Right lung (tissue), 5 donors: ENCODE results near the gene ACD. TPM values are rescaled to one million over a fixed set of nuclear protein-coding genes. Genes with fewer than 3 reads are reported as not detected.

Source experiments
- DNase-seq, 2 donors: peaks; one replicate each; pipeline ENCODE4 v3.0.0-alpha.2; 2013
- polyA plus RNA-seq, 5 donors: library from polyadenylated mRNA; unstranded; fragments of 120-200 nt; gene quantifications; one replicate each; pipeline versions ENCODE4 v1.2.1 to v1.2.3, GENCODE V29; 2013; ENCODE audit warnings: inconsistent platforms in 1 of 5, low replicate concordance in 1 of 5; ENCODE audit not compliant: insufficient read length in 5 of 5, insufficient read depth in 1 of 5

ACD gene
- polyA plus RNA-seq, 5 donors: 19.0 to 30.4 (median 23.0) TPM

DNA sequence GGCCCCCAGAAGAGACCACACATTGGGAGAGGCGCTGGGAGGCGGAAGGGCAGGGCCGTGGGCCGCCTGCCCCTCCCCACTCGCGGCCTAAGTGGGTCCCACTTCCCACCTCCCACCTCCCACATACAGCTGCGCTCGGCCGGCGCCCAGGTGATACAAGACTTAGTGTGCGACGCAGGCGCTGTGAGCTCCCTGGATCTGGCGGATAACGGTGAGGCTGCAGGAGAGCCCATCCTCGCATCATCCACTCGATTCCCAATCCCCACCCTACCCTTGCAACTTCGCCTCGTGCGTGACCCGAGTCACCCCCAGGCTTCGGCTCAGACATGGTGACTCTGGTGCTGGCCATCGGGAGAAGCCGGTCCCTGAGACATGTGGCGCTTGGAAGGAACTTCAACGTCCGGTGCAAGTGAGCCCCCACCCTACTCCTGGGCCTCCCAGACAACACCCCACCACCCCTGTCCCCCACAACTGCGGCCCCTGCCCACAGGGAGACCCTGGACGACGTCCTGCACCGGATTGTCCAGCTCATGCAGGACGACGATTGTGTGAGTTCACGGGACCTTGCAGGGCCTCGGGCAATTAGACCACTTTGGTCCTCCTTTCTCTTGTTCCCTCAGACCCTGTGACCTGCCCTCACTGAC lies 11.2 kb downstream of the ACD start:
- DNase-seq: no peak

- no peak for DNase-seq
Observed at GRCh38 chr16:67648088-67648763, 11.8 kb downstream of the ACD start.

DNA sequence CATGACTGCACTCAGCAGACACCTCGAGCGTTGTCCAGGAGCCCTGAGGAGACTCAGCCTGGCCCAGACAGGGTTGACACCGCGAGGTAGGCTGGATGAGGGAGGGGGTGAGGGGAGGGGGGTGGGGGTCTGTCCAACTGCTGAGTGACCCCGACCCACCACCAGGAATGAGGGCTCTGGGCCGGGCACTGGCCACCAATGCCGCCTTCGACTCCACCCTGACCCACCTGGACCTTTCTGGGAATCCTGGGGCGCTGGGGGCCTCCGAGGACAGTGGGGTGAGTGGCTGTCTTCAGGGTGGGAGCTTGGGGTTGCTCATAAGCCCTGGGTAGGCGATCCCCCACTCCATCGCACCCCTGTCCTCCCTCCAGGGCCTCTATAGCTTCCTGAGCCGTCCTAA lies 12.4 kb downstream of the ACD start:
- DNase-seq: no peak

DNA sequence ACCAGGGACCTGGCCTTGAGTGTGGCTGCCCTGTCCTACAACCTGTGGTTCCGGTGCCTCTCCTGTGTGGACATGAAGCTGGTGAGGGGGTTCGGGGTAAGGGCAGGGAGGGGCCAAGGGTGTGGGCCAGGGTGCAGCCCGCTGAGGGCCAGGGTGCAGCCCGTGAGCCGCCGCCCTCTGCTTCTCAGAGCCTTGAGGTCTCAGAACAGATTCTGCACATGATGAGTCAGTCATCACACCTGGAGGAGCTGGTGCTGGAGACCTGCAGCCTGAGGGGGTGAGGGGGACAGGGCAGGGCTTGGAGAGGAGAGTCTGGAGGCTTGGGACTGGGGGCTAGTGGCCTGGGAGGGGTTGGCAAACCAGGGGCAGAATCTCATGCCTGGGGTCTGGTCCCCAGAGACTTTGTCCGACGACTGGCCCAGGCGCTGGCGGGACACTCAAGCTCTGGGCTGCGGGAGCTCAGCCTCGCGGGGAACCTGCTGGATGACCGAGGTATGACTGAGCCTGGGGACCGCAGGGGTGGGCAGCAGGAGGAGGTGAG lies 12.9 kb downstream of the ACD start:
- no peak for DNase-seq

DNA sequence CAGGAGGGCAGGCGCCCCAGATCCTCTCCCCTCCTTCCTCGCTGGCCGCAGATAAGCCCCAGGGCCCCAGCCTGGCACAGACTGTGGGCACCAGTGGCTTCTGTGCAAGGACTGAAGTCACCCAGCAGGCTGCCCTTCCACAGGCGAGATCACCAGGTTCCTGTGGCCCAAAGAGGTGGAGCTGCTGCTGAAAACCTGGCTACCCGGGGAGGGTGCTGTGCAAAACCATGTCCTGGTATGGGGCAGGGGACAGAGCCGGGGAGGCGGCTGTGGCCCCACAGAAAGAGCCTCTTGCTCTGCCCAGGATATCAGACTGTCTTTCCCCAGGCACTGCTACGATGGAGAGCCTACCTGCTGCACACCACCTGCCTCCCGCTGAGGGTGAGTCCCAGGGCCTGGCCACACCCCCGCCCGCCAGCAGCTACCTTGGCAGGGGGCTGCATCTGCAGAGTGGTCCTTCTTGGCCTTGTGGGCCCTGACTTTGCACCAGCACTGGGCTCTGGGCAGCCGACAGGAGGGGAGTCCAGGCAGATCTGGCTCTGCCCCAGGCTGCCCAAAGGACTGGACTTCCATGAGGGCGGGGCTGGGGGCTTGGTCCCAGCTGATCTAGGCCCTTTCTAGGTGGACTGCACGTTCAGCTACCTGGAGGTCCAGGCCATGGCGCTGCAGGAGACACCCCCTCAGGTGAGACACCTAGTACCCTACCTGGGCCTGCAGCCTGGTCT lies 14.5 kb downstream of the ACD start:
- no peak for DNase-seq

DNA sequence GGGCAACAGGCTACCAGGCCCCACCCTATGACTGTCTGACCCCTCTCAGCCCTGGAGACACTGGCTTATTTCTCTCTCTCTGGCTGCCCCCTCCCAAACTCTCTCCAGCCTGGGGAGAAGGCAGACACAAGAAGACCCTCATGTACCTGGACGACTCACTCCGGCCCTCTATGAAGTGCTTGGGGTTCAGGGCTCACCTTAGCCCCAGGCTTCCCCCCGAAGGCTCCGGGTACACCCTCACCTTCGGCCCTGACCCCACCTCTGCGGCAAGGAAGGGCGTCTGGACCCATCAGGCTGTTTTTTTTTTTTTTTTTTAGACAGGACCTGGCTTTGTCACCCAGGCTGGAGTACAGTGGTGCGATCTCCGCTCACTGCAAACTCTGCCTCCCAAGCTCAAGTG lies 16.0 kb downstream of the ACD start:
- DNase-seq: no peak

- DNase-seq: no peak
Observed at GRCh38 chr16:67641779-67642708, 18.0 kb downstream of the ACD start.

DNA sequence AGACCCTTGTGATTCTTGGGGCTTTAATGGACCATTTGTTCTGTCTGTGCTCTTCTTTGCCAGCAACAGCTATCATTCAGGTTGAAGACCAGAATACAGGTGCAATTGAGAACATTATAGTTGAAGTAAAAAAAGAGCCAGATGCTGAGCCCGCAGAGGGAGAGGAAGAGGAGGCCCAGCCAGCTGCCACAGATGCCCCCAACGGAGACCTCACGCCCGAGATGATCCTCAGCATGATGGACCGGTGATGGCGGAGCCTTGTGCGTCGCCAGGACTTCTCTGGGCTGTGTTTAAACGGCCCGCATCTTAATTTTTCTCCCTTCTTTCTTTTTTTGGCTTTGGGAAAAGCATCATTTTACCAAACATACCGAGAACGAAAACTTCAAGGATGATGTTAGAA lies 22.4 kb downstream of the ACD start:
- no peak for DNase-seq

DNA sequence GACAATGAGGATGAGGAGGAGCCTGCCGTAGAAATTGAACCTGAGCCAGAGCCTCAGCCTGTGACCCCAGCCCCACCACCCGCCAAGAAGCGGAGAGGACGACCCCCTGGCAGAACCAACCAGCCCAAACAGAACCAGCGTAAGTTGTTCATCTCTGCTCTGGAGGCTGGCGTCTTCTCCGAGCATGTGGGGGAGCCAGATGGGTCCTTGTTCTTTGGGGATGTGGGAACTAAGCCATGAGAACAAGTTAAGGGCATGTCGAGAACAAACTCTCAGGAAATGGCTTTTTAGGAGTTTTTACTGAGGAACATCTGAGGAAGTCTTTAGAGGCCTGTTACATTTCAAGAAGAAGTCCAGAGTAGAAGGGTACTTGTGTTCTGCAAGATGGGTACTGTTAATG lies 23.3 kb downstream of the ACD start:
- DNase-seq: no peak

DNA sequence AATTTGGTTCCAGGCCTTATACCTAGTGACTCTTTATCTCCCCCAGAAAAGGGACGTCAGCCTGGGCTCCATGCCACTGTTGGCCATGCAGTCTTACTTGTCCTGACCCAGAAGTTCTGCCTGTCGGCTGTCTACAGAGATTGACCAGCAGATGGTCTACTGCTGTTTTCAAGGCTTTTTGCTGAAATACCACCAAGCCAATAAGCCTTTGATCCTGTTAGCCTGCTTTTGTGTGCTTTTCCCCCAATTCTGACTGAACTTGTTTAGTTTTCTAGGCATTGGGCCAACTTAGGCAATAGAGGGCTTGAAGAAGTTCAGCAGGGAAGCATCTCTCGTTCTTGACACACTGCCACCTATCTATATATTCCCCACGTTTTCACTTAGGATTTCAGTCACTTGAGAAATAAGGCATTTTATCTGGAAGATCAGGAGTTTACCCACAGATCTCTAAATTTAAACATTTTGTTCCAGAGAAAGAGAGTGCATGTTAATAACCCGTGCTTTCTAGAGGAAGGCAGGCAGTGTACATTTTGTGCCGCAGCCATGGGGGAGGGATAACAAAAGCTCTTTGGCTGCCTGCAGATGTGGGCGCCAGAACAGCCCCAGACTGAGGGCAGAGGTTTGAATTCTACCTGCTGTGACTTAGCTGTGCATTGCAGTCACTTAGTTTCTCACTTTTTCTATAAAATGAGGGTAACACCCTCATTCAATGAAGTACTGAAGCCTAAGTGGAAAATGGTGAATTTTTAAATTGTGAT lies 27.5 kb downstream of the ACD start:
- DNase-seq: peak; percentile 31 to 42

- DNase-seq: no peak
Observed at GRCh38 chr16:67628216-67628615, 31.8 kb downstream of the ACD start.

- DNase-seq: no peak
Observed at GRCh38 chr16:67613808-67614207, 46.3 kb downstream of the ACD start.

- DNase-seq: no peak
Observed at GRCh38 chr16:67608364-67608763, 51.7 kb downstream of the ACD start.

Other genes starting within 250 kb of the ACD start
- 10 to 100 TPM; 14.7 to 28.3 (median 20.0) TPM for gene ZDHHC1, start 243.8 kb downstream of the ACD start, polyA plus RNA-seq
- gene HSD11B2, start 229.1 kb downstream of the ACD start, polyA plus RNA-seq: 10 to 100 TPM; 31.9 to 86.2 (median 58.9) TPM
- 10 to 100 TPM; 44.5 to 73.4 (median 48.8) TPM for gene ATP6V0D1, start 179.1 kb downstream of the ACD start, polyA plus RNA-seq
- under 1 TPM in 1 of 5 donors, not detected in 4; 0.32 TPM for gene AGRP, start 176.7 kb downstream of the ACD start, polyA plus RNA-seq
- gene RIPOR1, start 131.4 kb downstream of the ACD start, polyA plus RNA-seq: 10 to 100 TPM; 38.3 to 62.4 (median 53.0) TPM
- gene CTCF, start 97.7 kb downstream of the ACD start, polyA plus RNA-seq: 10 to 100 TPM; 65.8 to 73.4 (median 71.6) TPM
- 1 to 10 TPM; 2.4 to 6.3 (median 4.6) TPM for gene CARMIL2, start 15.1 kb downstream of the ACD start, polyA plus RNA-seq
- gene PARD6A, start 700 bp upstream of the ACD start, polyA plus RNA-seq: 1 to 10 TPM; 1.2 to 2.7 (median 1.5) TPM
- 10 to 100 TPM; 18.4 to 34.7 (median 25.3) TPM for gene ENKD1, start 6.5 kb upstream of the ACD start, polyA plus RNA-seq
- 1 to 10 TPM; 2.0 to 3.4 (median 3.1) TPM for gene C16orf86, start 6.6 kb upstream of the ACD start, polyA plus RNA-seq
- 10 to 100 TPM; 28.1 to 40.8 (median 36.1) TPM for gene GFOD2, start 59.1 kb upstream of the ACD start, polyA plus RNA-seq
- 10 to 100 TPM; 27.8 to 48.2 (median 36.8) TPM for gene RANBP10, start 146.3 kb upstream of the ACD start, polyA plus RNA-seq
- gene TSNAXIP1, start 146.6 kb upstream of the ACD start, polyA plus RNA-seq: 1 to 10 TPM; 4.8 to 7.4 (median 6.6) TPM
- gene THAP11, start 182.1 kb upstream of the ACD start, polyA plus RNA-seq: 10 to 100 TPM; 23.9 to 34.0 (median 28.5) TPM
- 100 to 1,000 TPM; 106 to 132 (median 111) TPM for gene NUTF2, start 186.7 kb upstream of the ACD start, polyA plus RNA-seq
- 10 to 100 TPM; 46.6 to 63.5 (median 55.7) TPM for gene CENPT, start 187.4 kb upstream of the ACD start, polyA plus RNA-seq
- 10 to 100 TPM; 57.8 to 86.4 (median 78.3) TPM for gene EDC4, start 212.8 kb upstream of the ACD start, polyA plus RNA-seq
- 1 to 10 TPM in 4 of 5 donors, under 1 TPM in 1; 0.60 to 3.5 (median 2.2) TPM for gene NRN1L, start 224.6 kb upstream of the ACD start, polyA plus RNA-seq
- gene PSKH1, start 233.0 kb upstream of the ACD start, polyA plus RNA-seq: 10 to 100 TPM; 21.5 to 33.5 (median 25.7) TPM